Measurements from ENCODE around the gene CHGA.

DNA sequence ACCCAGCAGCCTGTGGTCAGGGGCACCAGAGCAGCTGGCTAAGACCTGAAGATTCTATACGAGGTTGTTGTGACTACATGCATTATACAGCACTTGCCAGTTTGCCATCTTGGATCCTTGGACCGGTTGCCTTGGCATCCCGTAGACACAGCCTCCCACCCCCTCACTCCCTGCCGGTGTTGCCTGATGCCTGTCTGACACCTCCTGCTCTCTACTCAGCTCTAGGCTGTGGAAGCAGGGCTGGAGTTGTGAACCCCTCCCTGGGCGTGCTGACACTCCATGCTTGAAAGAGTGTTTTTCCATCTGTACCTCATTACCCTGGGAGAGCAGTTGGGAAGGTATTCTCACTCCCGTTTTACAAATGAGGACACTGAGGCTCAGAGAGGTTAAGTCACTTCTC lies 2.5 kb downstream of the CHGA start:
- TF ChIP-seq, protein P1, sequence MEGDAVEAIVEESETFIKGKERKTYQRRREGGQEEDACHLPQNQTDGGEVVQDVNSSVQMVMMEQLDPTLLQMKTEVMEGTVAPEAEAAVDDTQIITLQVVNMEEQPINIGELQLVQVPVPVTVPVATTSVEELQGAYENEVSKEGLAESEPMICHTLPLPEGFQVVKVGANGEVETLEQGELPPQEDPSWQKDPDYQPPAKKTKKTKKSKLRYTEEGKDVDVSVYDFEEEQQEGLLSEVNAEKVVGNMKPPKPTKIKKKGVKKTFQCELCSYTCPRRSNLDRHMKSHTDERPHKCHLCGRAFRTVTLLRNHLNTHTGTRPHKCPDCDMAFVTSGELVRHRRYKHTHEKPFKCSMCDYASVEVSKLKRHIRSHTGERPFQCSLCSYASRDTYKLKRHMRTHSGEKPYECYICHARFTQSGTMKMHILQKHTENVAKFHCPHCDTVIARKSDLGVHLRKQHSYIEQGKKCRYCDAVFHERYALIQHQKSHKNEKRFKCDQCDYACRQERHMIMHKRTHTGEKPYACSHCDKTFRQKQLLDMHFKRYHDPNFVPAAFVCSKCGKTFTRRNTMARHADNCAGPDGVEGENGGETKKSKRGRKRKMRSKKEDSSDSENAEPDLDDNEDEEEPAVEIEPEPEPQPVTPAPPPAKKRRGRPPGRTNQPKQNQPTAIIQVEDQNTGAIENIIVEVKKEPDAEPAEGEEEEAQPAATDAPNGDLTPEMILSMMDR (IDR thresholded peaks at IDR 0.05), result no peak
- no peak for TF ChIP-seq POLR2A (IDR thresholded peaks at IDR 0.05)

Data from Peyer's patch (tissue), 4 donors.